Activated B cell treated with CpG ODN at 0.5 μM for 24 hours (primary cell): ENCODE results near the gene ARHGAP9. TPM values are rescaled to one million over a fixed set of nuclear protein-coding genes. Genes with fewer than 3 reads are reported as not detected.

ENCODE experiments used
- ATAC-seq: fragments of 200-7000 bp; cut with Tn5 transposase; one replicate; pipeline ENCODE4 v1.10.0; 2021; ENCODE audit warnings: low read depth, mild to moderate bottlenecking, moderate library complexity
- CTCF ChIA-PET: fragments of 350-600 bp; sonication (Branson Sonifier 250); formaldehyde crosslinking; loops from one replicate; lab custom pipeline; 2021; ENCODE audit warnings: antibody characterized with exemption; lab: Charles Lee
- POLR2A ChIA-PET: fragments of 350-600 bp; sonication (Branson Sonifier 250); formaldehyde crosslinking; loops from one replicate; lab custom pipeline; 2021; ENCODE audit warnings: antibody characterized with exemption; lab: Charles Lee
- DNase-seq: peaks from one replicate; pipeline ENCODE4 v3.0.0; 2022
- H3K27ac Mint-ChIP-seq: one replicate; pipeline ENCODE4 v1.8.0; 2020; ENCODE audit warnings: mixed read lengths
- H3K27me3 Mint-ChIP-seq: one replicate; pipeline ENCODE4 v1.8.0; 2021; ENCODE audit warnings: mixed read lengths
- H3K36me3 Mint-ChIP-seq: one replicate; pipeline ENCODE4 v1.8.0; 2021; ENCODE audit warnings: low read depth, mixed read lengths
- H3K4me1 Mint-ChIP-seq: one replicate; pipeline ENCODE4 v1.8.0; 2021; ENCODE audit warnings: mixed read lengths
- H3K4me3 Mint-ChIP-seq: one replicate; pipeline ENCODE4 v1.8.0; 2020; ENCODE audit warnings: mild to moderate bottlenecking, mixed read lengths
- H3K9me3 Mint-ChIP-seq: one replicate; pipeline ENCODE4 v1.8.0; 2020; ENCODE audit warnings: mixed read lengths
- CTCF ChIP-seq: fragments of 200-600 bp; IDR thresholded peaks from one replicate; pipeline ENCODE4 v1.8.0; 2022; ENCODE audit warnings: antibody characterized with exemption, mild to moderate bottlenecking
- intact Hi-C: fragments of 100-400 bp; cut with micrococcal nuclease; formaldehyde crosslinking; loops from one replicate; pipeline ENCODE4 v1.15.1; 2024
- total RNA-seq: library from RNA; stranded (reverse); gene quantifications from 2 replicates; pipeline ENCODE4 v1.2.3, GENCODE V29; 2022

The ARHGAP9 gene
- total RNA-seq, 1 donor from 2014 or later = 98.8 TPM

GRCh38 chr12:57465747-57466505 is 13.7 kb downstream of the ARHGAP9 start:
- no peak overlapping the region for H3K4me3 Mint-ChIP-seq

GRCh38 chr12:57465030-57465746 is 14.5 kb downstream of the ARHGAP9 start:
- peaks cover 39% of the 10 kb centered on the region for H3K4me1 Mint-ChIP-seq
- no peak for DNase-seq
- no peak overlapping the region for H3K27ac Mint-ChIP-seq
- no peak for ATAC-seq
- ChIA-PET CTCF (interaction anchor here (1.2 kb wide), 1 partner anchor 12 kb away, joined by 3 read pairs; no protein-coding TSS in a partner anchor), POLR2A (interaction anchor here (0.5 to 1.7 kb wide), 3 partner anchors 12 to 384 kb away, joined by 3 to 7 read pairs (median 6); no protein-coding TSS in a partner anchor)
- no peaks in the 10 kb centered on the region for H3K27me3 Mint-ChIP-seq
- no peak overlapping the region for H3K4me3 Mint-ChIP-seq
- no peaks in the 10 kb centered on the region for H3K9me3 Mint-ChIP-seq
- TF ChIP-seq CTCF = no peak
- intact Hi-C loops = no loop called here
- H3K36me3 Mint-ChIP-seq = peaks cover 31% of the 10 kb centered on the region

More at GRCh38 chr12:57465747-57466505, 13.7 kb downstream of the ARHGAP9 start:
- no peak for DNase-seq
- intact Hi-C loops = no loop called here
- Mint-ChIP-seq H3K27ac (no peak overlapping the region), H3K27me3 (no peaks in the 10 kb centered on the region), H3K4me1 (peaks cover 33% of the 10 kb centered on the region), H3K36me3 (peaks cover 34% of the 10 kb centered on the region), H3K9me3 (no peaks in the 10 kb centered on the region)
- ChIA-PET POLR2A (interaction anchor here (0.5 to 1.7 kb wide), 5 partner anchors 11 to 385 kb away, joined by 3 to 7 read pairs (median 5); partner anchors contain the start of gene ARHGAP9), CTCF (interaction anchor here (0.8 to 1.2 kb wide), 3 partner anchors 8 to 11 kb away, joined by 3 read pairs; no protein-coding TSS in a partner anchor)
- TF ChIP-seq CTCF = no peak
- ATAC-seq = no peak

DNA sequence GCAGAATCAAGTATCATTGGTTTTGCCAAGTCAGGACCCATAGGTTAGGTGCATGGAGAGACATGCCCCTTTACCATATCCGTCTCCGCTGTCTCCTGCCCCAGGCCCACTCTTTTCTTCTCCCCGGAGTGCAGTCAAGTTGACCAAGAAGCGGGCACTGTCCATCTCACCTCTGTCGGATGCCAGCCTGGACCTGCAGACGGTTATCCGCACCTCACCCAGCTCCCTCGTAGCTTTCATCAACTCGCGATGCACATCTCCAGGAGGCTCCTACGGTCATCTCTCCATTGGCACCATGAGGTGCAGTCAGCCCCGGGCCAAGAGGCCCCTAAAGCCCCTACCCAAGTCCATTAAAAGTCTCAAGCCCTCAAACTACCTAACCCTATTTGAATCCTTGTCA is 15.1 kb downstream of the ARHGAP9 start:
- Mint-ChIP-seq H3K4me1 (peaks cover 42% of the 10 kb centered on the region), H3K27me3 (no peaks in the 10 kb centered on the region), H3K36me3 (peaks cover 29% of the 10 kb centered on the region), H3K27ac (no peak overlapping the region), H3K4me3 (no peak overlapping the region), H3K9me3 (no peaks in the 10 kb centered on the region)
- DNase-seq = no peak
- no peak for TF ChIP-seq CTCF
- ChIA-PET POLR2A (interaction anchor here (6.9 kb wide), 1 partner anchor 13 kb away, joined by 133 read pairs; the partner anchor contains the start of gene ARHGAP9), CTCF (interaction anchor here (1.2 kb wide), 1 partner anchor 13 kb away, joined by 3 read pairs; no protein-coding TSS in a partner anchor)
- intact Hi-C loops = no loop called here
- ATAC-seq = no peak

DNA sequence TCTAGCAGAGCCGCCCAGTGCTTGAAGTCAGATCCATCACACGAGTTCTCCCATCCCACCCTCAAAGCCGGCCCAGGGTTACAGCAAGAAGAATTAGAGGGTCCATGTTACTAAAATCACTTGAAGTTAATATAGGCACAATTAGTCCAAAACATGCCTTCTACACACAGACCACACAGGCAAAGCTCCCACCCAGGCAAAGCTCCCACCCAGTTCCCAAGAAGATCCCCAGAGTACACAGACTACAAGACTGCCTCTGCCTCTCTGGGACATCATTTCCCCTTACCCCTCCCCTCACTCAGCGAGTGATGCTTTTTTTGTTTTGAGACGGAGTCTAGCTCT is 16.8 kb downstream of the ARHGAP9 start:
- intact Hi-C loops = loop anchor here (1.0 to 2.0 kb wide), 2 partner anchors 14 to 248 kb away; no protein-coding TSS in a partner anchor
- ChIA-PET POLR2A (interaction anchor here (1.1 to 6.9 kb wide), 3 partner anchors 15 to 57 kb away, joined by 6 to 133 read pairs (median 7); partner anchors contain the start of genes ARHGAP9, DDIT3 and R3HDM2), CTCF (interaction anchor here (1.3 to 6.7 kb wide), 3 partner anchors 14 to 199 kb away, joined by 4 to 74 read pairs (median 5); partner anchors contain the start of gene ARHGAP9)
- no peaks in the 10 kb centered on the region for H3K27me3 Mint-ChIP-seq
- H3K9me3 Mint-ChIP-seq = no peaks in the 10 kb centered on the region
- TF ChIP-seq CTCF = no peak
- H3K27ac Mint-ChIP-seq = peak overlapping the region; percentile 93
- DNase-seq = no peak
- H3K36me3 Mint-ChIP-seq = peaks cover 21% of the 10 kb centered on the region
- no peak for ATAC-seq
- H3K4me3 Mint-ChIP-seq = peak overlapping the region; percentile 97
- peaks cover 58% of the 10 kb centered on the region for H3K4me1 Mint-ChIP-seq
